Colonic mucosa (tissue), 4 donors: Measurements from ENCODE around the gene CFDP1. TPM values are rescaled to one million over a fixed set of nuclear protein-coding genes. Genes with fewer than 3 reads are reported as not detected.

ENCODE experiments used
- DNase-seq: peaks from one replicate; pipeline ENCODE4 v3.0.0-alpha.2; 2020
- H3K27ac ChIP-seq: fragments of 200-600 bp; one replicate; pipeline ENCODE4 v1.8.0; 2021
- H3K27me3 ChIP-seq: fragments of 200-600 bp; one replicate; pipeline ENCODE4 v1.8.0; 2021
- H3K36me3 ChIP-seq: fragments of 200-600 bp; one replicate; pipeline ENCODE4 v1.8.0; 2021
- H3K4me1 ChIP-seq: fragments of 200-600 bp; one replicate; pipeline ENCODE4 v1.8.0; 2021; ENCODE audit warnings: mild to moderate bottlenecking
- H3K4me3 ChIP-seq: fragments of 200-600 bp; one replicate; pipeline ENCODE4 v1.8.0; 2021
- H3K9ac ChIP-seq, 2 donors: one replicate each; pipeline ENCODE4 v1.7.0; 2013; ENCODE audit warnings: control low read depth in 2 of 2, low read depth in 2 of 2, low read length in 2 of 2
- H3K9me3 ChIP-seq: fragments of 200-600 bp; one replicate; pipeline ENCODE4 v1.8.0; 2021
- intact Hi-C: fragments of 100-400 bp; cut with DNase I; formaldehyde crosslinking; loops from one replicate; pipeline ENCODE4 v1.14.1; 2022
- total RNA-seq, 2 donors: library from RNA; stranded (reverse); fragmentation: NEBNext Ultra II Directional in 1 of 2; extraction: Animal tissue kit (Norgen Biotek cat#: 25700) in 1 of 2; gene quantifications; one replicate each; pipeline ENCODE4 v1.2.1, GENCODE V29; 2021
- TF ChIP-seq, protein P1 (sequence below): fragments of 200-600 bp; IDR thresholded peaks from one replicate; pipeline ENCODE4 v1.8.0; 2022; ENCODE audit warnings: antibody characterized with exemption, mild to moderate bottlenecking
- donor health status: healthy.
- donor health status: DM: no; HTN: no; CAD: no.
- donor health status: DM: no; HTN: no; CAD: no.

The CFDP1 gene
- total RNA-seq, 2 donors from 2014 or later: 61.6 to 75.8 TPM

DNA sequence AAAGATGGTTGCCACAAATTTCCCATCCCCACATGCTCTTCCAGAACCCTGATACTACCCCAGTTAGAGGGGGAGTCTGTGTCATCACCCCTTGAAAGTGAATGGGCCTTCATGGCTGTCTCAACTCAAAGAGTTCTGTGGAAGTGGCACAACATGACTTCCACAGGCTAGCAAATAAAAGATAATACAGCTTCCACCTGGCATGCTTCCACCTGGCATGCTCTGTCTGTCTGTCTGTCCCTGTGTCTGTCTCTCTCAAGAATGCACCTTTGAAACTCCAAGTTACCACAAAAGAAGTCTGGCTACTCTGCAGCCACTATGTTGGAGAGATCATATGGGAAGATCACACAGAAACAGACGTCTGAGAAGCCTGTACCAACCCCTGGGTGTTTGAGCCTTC is 35.0 kb downstream of the CFDP1 start:
- no peak overlapping the region for H3K27ac ChIP-seq
- TF ChIP-seq, protein P1, sequence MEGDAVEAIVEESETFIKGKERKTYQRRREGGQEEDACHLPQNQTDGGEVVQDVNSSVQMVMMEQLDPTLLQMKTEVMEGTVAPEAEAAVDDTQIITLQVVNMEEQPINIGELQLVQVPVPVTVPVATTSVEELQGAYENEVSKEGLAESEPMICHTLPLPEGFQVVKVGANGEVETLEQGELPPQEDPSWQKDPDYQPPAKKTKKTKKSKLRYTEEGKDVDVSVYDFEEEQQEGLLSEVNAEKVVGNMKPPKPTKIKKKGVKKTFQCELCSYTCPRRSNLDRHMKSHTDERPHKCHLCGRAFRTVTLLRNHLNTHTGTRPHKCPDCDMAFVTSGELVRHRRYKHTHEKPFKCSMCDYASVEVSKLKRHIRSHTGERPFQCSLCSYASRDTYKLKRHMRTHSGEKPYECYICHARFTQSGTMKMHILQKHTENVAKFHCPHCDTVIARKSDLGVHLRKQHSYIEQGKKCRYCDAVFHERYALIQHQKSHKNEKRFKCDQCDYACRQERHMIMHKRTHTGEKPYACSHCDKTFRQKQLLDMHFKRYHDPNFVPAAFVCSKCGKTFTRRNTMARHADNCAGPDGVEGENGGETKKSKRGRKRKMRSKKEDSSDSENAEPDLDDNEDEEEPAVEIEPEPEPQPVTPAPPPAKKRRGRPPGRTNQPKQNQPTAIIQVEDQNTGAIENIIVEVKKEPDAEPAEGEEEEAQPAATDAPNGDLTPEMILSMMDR: no peak
- no peaks in the 10 kb centered on the region for H3K4me1 ChIP-seq
- no peaks in the 10 kb centered on the region for H3K36me3 ChIP-seq
- no peak overlapping the region for H3K4me3 ChIP-seq
- no peak for DNase-seq
- no peaks in the 10 kb centered on the region for H3K9me3 ChIP-seq
- intact Hi-C loops: no loop called here
- H3K9ac ChIP-seq: no peak overlapping the region
- H3K27me3 ChIP-seq: no peaks in the 10 kb centered on the region

DNA sequence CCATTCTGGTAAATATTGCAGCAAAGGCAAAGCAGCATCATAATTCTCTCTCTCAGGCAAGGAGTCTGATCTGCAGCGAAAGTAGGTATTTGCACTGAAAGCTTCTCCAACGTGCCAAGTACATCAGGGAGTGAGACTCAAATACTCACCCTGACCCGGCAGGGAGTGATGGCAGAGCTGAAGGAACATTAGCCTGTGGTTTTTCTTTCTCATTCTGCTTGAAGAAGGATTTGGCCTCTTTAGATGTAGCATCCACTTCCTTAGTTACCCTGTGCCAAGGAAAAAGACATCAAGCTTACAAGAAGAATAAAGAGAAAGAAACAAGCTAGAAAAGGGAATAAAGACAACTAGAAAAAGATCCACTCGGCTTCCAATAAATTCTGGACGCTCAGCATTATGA is 38.4 kb downstream of the CFDP1 start:
- peaks cover 6% of the 10 kb centered on the region for H3K36me3 ChIP-seq

GRCh38 chr16:75392906-75393305 is 40.4 kb downstream of the CFDP1 start:
- H3K27ac ChIP-seq: no peak overlapping the region
- no peaks in the 10 kb centered on the region for H3K27me3 ChIP-seq
- peaks cover 6% of the 10 kb centered on the region for H3K36me3 ChIP-seq
- DNase-seq: no peak
- no peak overlapping the region for H3K4me3 ChIP-seq
- TF ChIP-seq, protein P1: no peak
- no peak overlapping the region for H3K9ac ChIP-seq
- no peaks in the 10 kb centered on the region for H3K9me3 ChIP-seq
- H3K4me1 ChIP-seq: no peaks in the 10 kb centered on the region
- intact Hi-C loops: no loop called here

More for the DNA sequence above, 38.4 kb downstream of the CFDP1 start:
- Histone ChIP-seq H3K4me1 (no peaks in the 10 kb centered on the region), H3K27me3 (no peaks in the 10 kb centered on the region), H3K9me3 (no peaks in the 10 kb centered on the region), H3K9ac (no peak overlapping the region), H3K27ac (no peak overlapping the region), H3K4me3 (no peak overlapping the region)
- DNase-seq: no peak
- TF ChIP-seq, protein P1: no peak
- intact Hi-C loops: no loop called here

DNA sequence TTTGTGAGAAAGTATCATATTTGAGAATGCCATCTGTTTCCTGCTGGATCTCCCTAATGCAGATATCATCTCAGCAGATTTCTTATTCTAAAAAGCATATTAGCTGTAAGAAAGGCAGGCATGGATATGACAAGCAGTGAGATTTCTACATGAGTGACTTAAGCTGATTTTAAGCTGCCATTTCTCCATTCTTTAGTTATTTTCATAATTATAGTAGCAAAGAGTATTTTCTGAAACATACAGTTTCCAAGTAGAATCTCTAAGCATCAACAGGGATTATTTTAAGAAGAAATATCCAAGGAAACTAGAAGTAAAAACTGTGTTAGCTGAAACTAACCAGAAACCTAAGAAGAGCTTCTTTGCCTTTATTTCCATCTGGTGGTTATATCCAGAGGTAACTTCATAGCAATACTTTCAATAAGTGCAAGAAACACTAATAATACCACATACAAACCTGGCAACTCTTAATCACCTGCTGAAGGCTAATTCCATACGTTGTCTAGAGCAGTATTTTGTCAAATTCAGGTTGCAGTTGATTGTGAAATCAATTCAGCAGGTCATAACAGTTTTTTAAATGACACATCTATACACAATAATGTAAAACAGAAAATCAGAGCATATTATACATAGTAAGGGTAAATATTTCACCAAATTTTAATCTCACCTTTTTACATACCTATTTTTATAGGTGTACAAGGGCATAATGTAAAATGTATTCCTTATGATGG is 42.2 kb downstream of the CFDP1 start:
- Histone ChIP-seq H3K36me3 (peaks cover 6% of the 10 kb centered on the region), H3K9me3 (no peaks in the 10 kb centered on the region), H3K27ac (no peak overlapping the region), H3K9ac (no peak overlapping the region), H3K4me3 (no peak overlapping the region), H3K4me1 (no peaks in the 10 kb centered on the region), H3K27me3 (no peaks in the 10 kb centered on the region)
- DNase-seq: no peak
- TF ChIP-seq, protein P1: no peak
- intact Hi-C loops: no loop called here

DNA sequence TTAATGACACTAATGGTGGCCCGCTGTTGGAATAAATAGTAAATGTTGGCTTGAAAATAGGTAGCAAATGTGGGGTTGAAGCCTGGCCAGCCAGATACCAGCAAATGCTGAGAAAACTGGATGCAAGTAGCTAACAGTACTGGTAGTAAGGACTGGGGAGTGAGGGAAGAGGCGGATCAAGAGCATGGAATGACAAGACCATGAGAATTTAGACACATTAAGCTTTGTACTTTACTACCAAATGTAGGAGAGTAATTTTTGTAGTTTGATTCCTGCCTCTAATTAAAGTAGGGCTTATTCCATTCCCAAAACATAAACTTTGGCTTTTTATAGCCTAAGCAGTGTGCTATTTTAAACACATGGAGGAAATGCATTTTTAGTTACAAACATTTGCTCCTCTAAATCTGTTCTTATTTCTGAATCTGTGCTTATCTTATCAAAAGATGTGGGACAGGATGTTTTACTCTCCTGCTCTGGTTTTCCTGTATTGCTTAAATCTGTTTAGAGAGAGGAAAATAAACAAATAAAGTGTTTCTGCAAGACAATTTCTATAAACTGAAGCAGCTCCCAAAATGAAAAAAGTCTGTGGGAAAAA is 44.1 kb downstream of the CFDP1 start:
- intact Hi-C loops: loop anchor here (10.0 kb wide), 1 partner anchor 194 kb away; no protein-coding TSS in a partner anchor
- no peak overlapping the region for H3K27ac ChIP-seq
- TF ChIP-seq, protein P1: no peak
- H3K4me3 ChIP-seq: no peak overlapping the region
- H3K9me3 ChIP-seq: no peaks in the 10 kb centered on the region
- no peaks in the 10 kb centered on the region for H3K27me3 ChIP-seq
- H3K4me1 ChIP-seq: no peaks in the 10 kb centered on the region
- H3K36me3 ChIP-seq: peaks cover 6% of the 10 kb centered on the region
- no peak overlapping the region for H3K9ac ChIP-seq
- no peak for DNase-seq
